ENCODE data around the gene GCN1. TPM values are rescaled to one million over a fixed set of nuclear protein-coding genes. Genes with fewer than 3 reads are reported as not detected.

Gene GCN1
- total and polyA plus RNA-seq, 12 donors = 9.7 to 41.3 (median 34.0) TPM

- no peak for DNase-seq
- Histone ChIP-seq H3K9me3 (no peaks in the 10 kb centered on the region), H3K27me3 (no peaks in the 10 kb centered on the region), H3K27ac (no peak overlapping the region), H3K36me3 (peaks cover 7 to 100% (median 99%) of the 10 kb centered on the region in 9 donors), H3K4me3 (no peak overlapping the region), H3K4me1 (no peaks in the 10 kb centered on the region)
- WGBS, 2 donors = 94 to 98% methylated on average over 6 of the region's 6 CpGs
- no peak for TF ChIP-seq CTCF (IDR thresholded peaks at IDR 0.05)
- intact Hi-C loops (cut with DNase I) = no loop called here
- ATAC-seq = no peak
These were observed 53.2 kb downstream of the GCN1 start for GRCh38 chr12:120141336-120141735.

GRCh38 chr12:120140603-120141002 is 53.9 kb downstream of the GCN1 start:
- intact Hi-C loops (cut with DNase I) = no loop called here
- Histone ChIP-seq H3K9me3 (no peaks in the 10 kb centered on the region), H3K27ac (no peak overlapping the region), H3K4me3 (no peak overlapping the region), H3K4me1 (no peaks in the 10 kb centered on the region), H3K27me3 (no peaks in the 10 kb centered on the region), H3K36me3 (peaks cover 7 to 100% (median 99%) of the 10 kb centered on the region in 9 donors)
- no peak for ATAC-seq
- no peak for DNase-seq
- TF ChIP-seq CTCF (IDR thresholded peaks at IDR 0.05) = no peak
- WGBS, 2 donors = 91 to 93% methylated on average over 9 of the region's 9 CpGs

- no peak for DNase-seq
- no peak for TF ChIP-seq CTCF (IDR thresholded peaks at IDR 0.05)
- peaks cover 7 to 100% (median 99%) of the 10 kb centered on the region in 9 donors for H3K36me3 ChIP-seq
- no peaks in the 10 kb centered on the region for H3K9me3 ChIP-seq
- H3K27ac ChIP-seq = no peak overlapping the region
- no peaks in the 10 kb centered on the region for H3K27me3 ChIP-seq
- no peak for ATAC-seq
- H3K4me1 ChIP-seq = no peaks in the 10 kb centered on the region
- WGBS, 2 donors = 81 to 87% methylated on average over 5 of the region's 5 CpGs
- H3K4me3 ChIP-seq = no peak overlapping the region
- intact Hi-C loops (cut with DNase I) = loop anchor here in 1 of 10 donors (10.0 kb wide), 1 partner anchor 45 kb away; no protein-coding TSS in a partner anchor
These were observed 54.6 kb downstream of the GCN1 start for GRCh38 chr12:120139958-120140357.

GRCh38 chr12:120138366-120138765 is 56.1 kb downstream of the GCN1 start:
- WGBS, 2 donors = 89 to 90% methylated on average over 9 of the region's 9 CpGs
- intact Hi-C loops (cut with DNase I) = loop anchor here in 1 of 10 donors (10.0 kb wide), 1 partner anchor 46 kb away; no protein-coding TSS in a partner anchor

More at GRCh38 chr12:120138366-120138765, 56.1 kb downstream of the GCN1 start:
- ATAC-seq = no peak
- no peak for TF ChIP-seq CTCF (IDR thresholded peaks at IDR 0.05)
- no peaks in the 10 kb centered on the region for H3K9me3 ChIP-seq
- peaks cover 7 to 100% (median 100%) of the 10 kb centered on the region in 9 donors for H3K36me3 ChIP-seq
- H3K27ac ChIP-seq = no peak overlapping the region
- DNase-seq = no peak
- H3K4me1 ChIP-seq = peaks cover 0 to 3% (median 0%) of the 10 kb centered on the region in 9 donors
- H3K27me3 ChIP-seq = no peaks in the 10 kb centered on the region
- H3K4me3 ChIP-seq = no peak overlapping the region

All from heart right ventricle (tissue), 16 donors.